Activated naive CD8-positive, alpha-beta T cell treated with anti-CD3 and anti-CD28 coated beads for 36 hours (primary cell): Measurements from ENCODE around the gene LRP6. TPM values are rescaled to one million over a fixed set of nuclear protein-coding genes. Genes with fewer than 3 reads are reported as not detected.

Source experiments
- DNase-seq: peaks from one replicate; pipeline ENCODE4 v3.0.0; 2021
- H3K27ac Mint-ChIP-seq: one replicate; pipeline ENCODE4 v1.8.0; 2022; ENCODE audit warnings: mild to moderate bottlenecking, moderate library complexity, mixed read lengths
- H3K27me3 Mint-ChIP-seq: one replicate; pipeline ENCODE4 v1.8.0; 2022; ENCODE audit warnings: mild to moderate bottlenecking, mixed read lengths
- H3K36me3 Mint-ChIP-seq: one replicate; pipeline ENCODE4 v1.8.0; 2021; ENCODE audit warnings: mild to moderate bottlenecking, mixed read lengths
- H3K4me1 Mint-ChIP-seq: one replicate; pipeline ENCODE4 v1.8.0; 2021; ENCODE audit warnings: mixed read lengths
- H3K4me3 Mint-ChIP-seq: one replicate; pipeline ENCODE4 v1.8.0; 2022; ENCODE audit warnings: mild to moderate bottlenecking, moderate library complexity, mixed read lengths
- H3K9me3 Mint-ChIP-seq: one replicate; pipeline ENCODE4 v1.8.0; 2022; ENCODE audit warnings: mixed read lengths
- total RNA-seq, 2 experiments: library from RNA; stranded (reverse); gene quantifications; one replicate each; pipeline ENCODE4 v1.2.3, GENCODE V29; 2021

The LRP6 gene
- total RNA-seq, 2 experiments from 2014 or later, result 2.9 to 4.6 TPM

DNA sequence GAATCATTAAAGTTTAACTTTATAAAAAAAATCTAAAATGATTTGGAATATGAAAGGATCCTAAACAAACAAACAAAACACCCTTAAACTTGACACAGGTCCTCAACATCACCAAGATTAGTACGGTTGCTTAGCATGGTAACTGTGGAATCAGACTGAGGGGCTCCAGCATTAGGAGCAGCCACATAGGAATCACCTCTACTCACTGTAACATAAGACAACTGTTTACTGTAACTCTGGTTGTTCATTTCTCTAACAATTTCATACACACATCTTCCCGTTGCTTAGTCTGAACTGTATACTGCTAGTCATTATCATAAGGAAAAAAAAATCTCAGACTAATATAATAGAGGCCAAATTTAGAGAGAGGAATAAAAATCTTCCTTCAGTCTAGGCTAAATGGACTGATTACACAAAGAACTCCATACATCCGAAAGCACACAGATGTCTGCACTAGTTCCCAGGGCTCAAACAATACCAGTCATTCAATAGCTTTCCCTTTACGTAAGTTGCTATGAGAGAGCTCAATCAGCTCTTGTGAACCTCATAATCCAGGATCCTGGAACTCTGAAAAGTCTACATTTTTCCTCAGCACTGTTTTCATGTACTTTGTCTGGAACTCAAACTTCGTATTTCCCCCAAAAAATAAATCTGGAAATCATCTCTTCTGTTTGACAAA is 26.0 kb downstream of the LRP6 start:
- Mint-ChIP-seq H3K4me3 (no peak overlapping the region), H3K36me3 (peaks cover 6% of the 10 kb centered on the region), H3K27me3 (peaks cover under 1% of the 10 kb centered on the region), H3K27ac (no peak overlapping the region), H3K4me1 (peaks cover 4% of the 10 kb centered on the region), H3K9me3 (no peaks in the 10 kb centered on the region)
- no peak for DNase-seq

- Mint-ChIP-seq H3K27me3 (peaks cover 4% of the 10 kb centered on the region), H3K4me1 (peaks cover 4% of the 10 kb centered on the region), H3K9me3 (no peaks in the 10 kb centered on the region), H3K36me3 (peaks cover 2% of the 10 kb centered on the region), H3K27ac (no peak overlapping the region), H3K4me3 (no peak overlapping the region)
- no peak for DNase-seq
Observed at GRCh38 chr12:12239127-12239526, 27.7 kb downstream of the LRP6 start.

- peaks cover 4% of the 10 kb centered on the region for H3K4me1 Mint-ChIP-seq
- no peak for DNase-seq
- no peak overlapping the region for H3K27ac Mint-ChIP-seq
- H3K9me3 Mint-ChIP-seq, result no peaks in the 10 kb centered on the region
- H3K27me3 Mint-ChIP-seq, result peaks cover 4% of the 10 kb centered on the region
- no peak overlapping the region for H3K4me3 Mint-ChIP-seq
- H3K36me3 Mint-ChIP-seq, result no peaks in the 10 kb centered on the region
Observed at GRCh38 chr12:12238605-12239004, 28.2 kb downstream of the LRP6 start.

- Mint-ChIP-seq H3K9me3 (no peaks in the 10 kb centered on the region), H3K36me3 (no peaks in the 10 kb centered on the region), H3K4me1 (peaks cover 6% of the 10 kb centered on the region), H3K27ac (no peak overlapping the region), H3K4me3 (no peak overlapping the region), H3K27me3 (peaks cover 8% of the 10 kb centered on the region)
- no peak for DNase-seq
Observed at GRCh38 chr12:12236896-12237295, 29.9 kb downstream of the LRP6 start.

DNA sequence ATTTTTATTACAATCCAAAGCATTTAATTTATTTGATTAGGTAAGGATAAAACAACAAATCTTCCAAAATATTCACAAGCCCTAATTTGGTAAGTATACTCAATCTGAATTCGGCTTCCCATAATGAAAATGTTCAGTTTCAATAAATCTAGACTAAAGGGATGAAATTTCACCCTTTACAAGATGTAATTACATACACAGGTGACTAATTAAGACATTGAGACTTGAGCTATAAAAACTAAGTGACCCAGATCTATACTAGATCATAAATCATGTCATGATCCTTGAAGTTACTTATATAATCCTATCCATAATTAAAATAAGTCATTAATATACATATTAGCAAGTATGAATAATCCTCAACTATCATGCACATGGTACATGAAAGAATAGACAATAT is 36.6 kb downstream of the LRP6 start:
- Mint-ChIP-seq H3K4me3 (no peak overlapping the region), H3K36me3 (peaks cover 8% of the 10 kb centered on the region), H3K27me3 (peaks cover 4% of the 10 kb centered on the region), H3K9me3 (peaks cover 12% of the 10 kb centered on the region), H3K4me1 (peaks cover 4% of the 10 kb centered on the region), H3K27ac (no peak overlapping the region)
- no peak for DNase-seq

DNA sequence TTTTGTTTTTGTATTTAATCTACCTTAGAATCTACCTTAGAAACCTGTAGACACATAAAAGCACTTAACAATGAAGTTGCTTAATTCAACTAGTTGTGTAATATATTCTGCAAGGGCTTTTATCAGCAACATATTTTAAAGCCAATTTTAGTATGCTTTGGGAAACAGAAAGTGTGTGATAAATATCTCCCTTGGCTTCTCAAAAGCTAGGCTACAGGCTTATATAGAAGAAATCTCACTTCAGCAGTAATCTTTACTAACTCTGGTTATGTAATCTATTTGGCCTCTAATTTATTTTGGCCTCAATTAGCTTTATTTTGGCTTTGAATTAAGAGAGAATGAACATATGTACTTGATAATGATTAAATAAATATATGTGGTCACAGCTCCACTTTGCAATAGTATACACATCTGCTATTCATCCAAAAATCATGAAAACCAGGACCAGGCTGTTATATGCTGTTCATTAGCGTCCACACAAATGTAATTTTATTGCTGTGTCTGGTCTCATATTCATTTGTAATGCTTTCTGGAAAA is 37.2 kb downstream of the LRP6 start:
- Mint-ChIP-seq H3K27ac (no peak overlapping the region), H3K36me3 (peaks cover 8% of the 10 kb centered on the region), H3K4me1 (peaks cover 4% of the 10 kb centered on the region), H3K4me3 (no peak overlapping the region), H3K27me3 (peaks cover 4% of the 10 kb centered on the region), H3K9me3 (peaks cover 14% of the 10 kb centered on the region)
- DNase-seq, result no peak

DNA sequence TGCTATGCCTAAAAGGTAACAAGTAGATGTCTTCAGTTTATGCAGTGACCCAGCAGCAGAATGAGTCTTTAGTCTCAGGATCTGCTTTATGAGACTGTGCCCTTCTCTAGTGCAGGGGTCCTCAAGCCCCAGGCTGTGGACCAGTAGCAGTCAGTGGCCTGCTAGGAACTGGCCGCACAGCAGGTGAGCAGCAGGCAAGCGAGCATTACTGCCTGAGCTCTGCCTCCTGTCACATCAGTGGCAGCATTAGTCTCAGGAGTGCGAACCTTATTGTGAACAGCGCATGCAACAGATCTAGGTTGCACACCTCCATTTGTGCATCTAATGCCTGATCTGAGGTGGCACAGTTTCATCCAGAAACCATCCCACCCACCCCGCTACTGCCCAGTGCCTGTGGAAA is 38.4 kb downstream of the LRP6 start:
- DNase-seq, result no peak
- Mint-ChIP-seq H3K9me3 (peaks cover 14% of the 10 kb centered on the region), H3K4me1 (peaks cover 7% of the 10 kb centered on the region), H3K27ac (no peak overlapping the region), H3K36me3 (peaks cover 8% of the 10 kb centered on the region), H3K4me3 (no peak overlapping the region), H3K27me3 (peaks cover 4% of the 10 kb centered on the region)

DNA sequence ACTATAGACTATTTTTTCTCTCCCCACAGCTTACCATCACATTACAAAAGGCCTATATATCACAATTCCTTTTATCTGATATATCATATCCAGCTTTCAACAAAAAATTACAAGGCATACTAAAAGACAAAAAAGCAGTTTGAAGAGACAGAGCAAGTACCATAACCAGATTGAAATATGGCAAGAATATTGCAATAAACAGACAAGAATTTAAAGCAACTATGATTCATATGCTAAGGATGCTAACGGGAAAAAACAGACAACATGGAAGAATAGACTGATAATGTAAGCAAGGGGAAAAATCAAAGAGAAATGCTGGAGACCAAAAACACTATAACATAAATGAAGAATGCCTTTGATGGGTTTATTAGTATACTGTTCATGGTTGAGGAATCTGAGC is 40.7 kb downstream of the LRP6 start:
- H3K27me3 Mint-ChIP-seq, result peaks cover 3% of the 10 kb centered on the region
- no peak for DNase-seq
- H3K4me1 Mint-ChIP-seq, result peaks cover 5% of the 10 kb centered on the region
- H3K36me3 Mint-ChIP-seq, result peaks cover 8% of the 10 kb centered on the region
- peaks cover 14% of the 10 kb centered on the region for H3K9me3 Mint-ChIP-seq
- H3K4me3 Mint-ChIP-seq, result no peak overlapping the region
- H3K27ac Mint-ChIP-seq, result no peak overlapping the region

DNA sequence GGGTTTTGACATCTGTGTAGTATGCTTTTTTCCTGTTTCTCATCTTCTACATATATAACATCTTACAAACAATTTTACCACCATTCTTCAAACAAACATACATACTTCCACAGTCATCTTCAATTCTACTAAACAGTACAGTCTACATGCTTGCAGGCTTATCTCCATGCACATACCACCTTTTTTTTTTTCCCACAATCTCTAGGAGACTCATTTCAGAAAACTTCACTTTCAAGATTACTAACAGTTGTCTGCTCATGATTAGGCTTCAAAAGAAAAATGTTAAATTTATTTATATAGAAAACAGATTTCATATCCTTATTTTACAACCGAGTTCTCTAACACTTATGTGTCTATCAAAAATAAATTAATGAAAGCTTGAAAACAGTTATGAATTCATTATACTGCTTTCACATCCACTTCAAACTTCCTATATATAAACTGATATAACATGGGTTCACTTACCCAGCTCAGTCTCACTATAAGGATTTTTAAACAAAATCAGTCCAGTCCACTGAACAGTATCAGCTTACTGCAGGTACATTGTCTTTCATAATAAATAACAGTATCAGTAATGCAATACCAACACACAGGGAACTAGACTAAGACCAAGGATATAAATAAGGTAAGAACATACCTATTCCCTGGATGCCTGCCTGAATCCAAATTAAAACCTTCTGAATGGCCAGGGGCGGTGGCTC is 42.5 kb downstream of the LRP6 start:
- Mint-ChIP-seq H3K27me3 (peaks cover 6% of the 10 kb centered on the region), H3K9me3 (peaks cover 14% of the 10 kb centered on the region), H3K36me3 (peaks cover 8% of the 10 kb centered on the region), H3K4me3 (no peak overlapping the region), H3K27ac (no peak overlapping the region), H3K4me1 (peaks cover 3% of the 10 kb centered on the region)
- DNase-seq, result no peak

GRCh38 chr12:12221560-12221959 is 45.3 kb downstream of the LRP6 start:
- Mint-ChIP-seq H3K27ac (no peak overlapping the region), H3K27me3 (peaks cover 10% of the 10 kb centered on the region), H3K4me1 (peaks cover 12% of the 10 kb centered on the region), H3K36me3 (peaks cover 5% of the 10 kb centered on the region), H3K4me3 (no peak overlapping the region), H3K9me3 (peaks cover 10% of the 10 kb centered on the region)
- no peak for DNase-seq

DNA sequence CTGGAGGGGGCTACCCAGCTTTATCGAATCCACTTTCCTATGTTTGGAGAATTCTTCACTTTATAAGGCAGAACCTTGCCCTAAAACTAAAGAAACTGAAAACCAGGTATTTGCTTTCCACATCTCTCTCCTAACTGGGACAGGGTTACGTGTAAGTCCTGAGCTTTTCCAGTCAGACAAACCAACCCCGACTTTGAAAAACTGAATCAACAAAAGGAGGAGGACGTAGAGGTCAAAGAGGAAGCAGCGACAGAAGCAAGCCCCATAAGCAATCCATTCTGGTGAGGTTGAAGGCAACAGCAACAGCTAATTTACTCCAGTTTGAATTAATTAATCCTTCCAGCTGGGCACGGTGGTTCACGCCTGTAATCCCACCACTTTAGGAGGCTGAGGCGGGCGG is 47.2 kb downstream of the LRP6 start:
- DNase-seq, result no peak
- no peaks in the 10 kb centered on the region for H3K9me3 Mint-ChIP-seq
- peaks cover 3% of the 10 kb centered on the region for H3K36me3 Mint-ChIP-seq
- peaks cover 10% of the 10 kb centered on the region for H3K27me3 Mint-ChIP-seq
- H3K4me1 Mint-ChIP-seq, result peaks cover 16% of the 10 kb centered on the region
- H3K4me3 Mint-ChIP-seq, result no peak overlapping the region
- no peak overlapping the region for H3K27ac Mint-ChIP-seq

GRCh38 chr12:12217018-12217359 is 49.9 kb downstream of the LRP6 start:
- no peak overlapping the region for H3K27ac Mint-ChIP-seq
- H3K27me3 Mint-ChIP-seq, result peaks cover 10% of the 10 kb centered on the region
- H3K36me3 Mint-ChIP-seq, result peaks cover 3% of the 10 kb centered on the region
- no peaks in the 10 kb centered on the region for H3K9me3 Mint-ChIP-seq
- peaks cover 14% of the 10 kb centered on the region for H3K4me1 Mint-ChIP-seq
- H3K4me3 Mint-ChIP-seq, result no peak overlapping the region
- no peak for DNase-seq

- H3K36me3 Mint-ChIP-seq, result peaks cover 3% of the 10 kb centered on the region
- no peaks in the 10 kb centered on the region for H3K9me3 Mint-ChIP-seq
- H3K4me3 Mint-ChIP-seq, result no peak overlapping the region
- H3K27ac Mint-ChIP-seq, result no peak overlapping the region
- DNase-seq, result no peak
- H3K4me1 Mint-ChIP-seq, result peaks cover 14% of the 10 kb centered on the region
- peaks cover 10% of the 10 kb centered on the region for H3K27me3 Mint-ChIP-seq
Observed at GRCh38 chr12:12216349-12217017, 50.4 kb downstream of the LRP6 start.

DNA sequence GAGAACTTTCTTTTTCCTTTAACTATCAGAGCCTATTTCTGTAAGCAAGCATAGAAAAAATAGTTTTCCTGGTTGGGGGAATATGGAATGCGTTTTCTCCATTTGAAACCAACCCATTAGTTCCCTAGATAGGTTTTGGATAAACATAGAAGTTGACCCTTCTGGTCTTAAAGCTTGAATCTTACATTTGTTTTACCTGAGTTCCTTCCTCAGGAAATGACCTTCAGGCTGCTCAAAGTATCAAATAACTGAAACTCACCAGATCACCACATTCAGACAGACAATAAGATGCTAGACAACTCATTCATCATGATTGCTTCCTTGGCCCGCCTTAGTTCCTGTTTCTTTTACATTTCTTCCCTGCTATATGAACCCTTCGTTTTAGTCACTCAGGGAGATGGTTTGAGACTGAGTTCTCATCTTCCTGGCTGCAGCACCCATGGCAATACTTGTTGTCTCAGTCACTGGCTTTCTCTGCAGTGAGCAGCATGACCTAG is 52.2 kb downstream of the LRP6 start:
- peaks cover 3% of the 10 kb centered on the region for H3K36me3 Mint-ChIP-seq
- H3K4me3 Mint-ChIP-seq, result no peak overlapping the region
- H3K27me3 Mint-ChIP-seq, result peaks cover 4% of the 10 kb centered on the region
- H3K27ac Mint-ChIP-seq, result no peak overlapping the region
- DNase-seq, result no peak
- no peaks in the 10 kb centered on the region for H3K9me3 Mint-ChIP-seq
- peaks cover 24% of the 10 kb centered on the region for H3K4me1 Mint-ChIP-seq

- Mint-ChIP-seq H3K27me3 (peaks cover 4% of the 10 kb centered on the region), H3K36me3 (peaks cover 3% of the 10 kb centered on the region), H3K4me1 (peaks cover 24% of the 10 kb centered on the region), H3K4me3 (no peak overlapping the region), H3K9me3 (no peaks in the 10 kb centered on the region), H3K27ac (no peak overlapping the region)
- no peak for DNase-seq
Observed at GRCh38 chr12:12214201-12214600, 52.6 kb downstream of the LRP6 start.
